Cardiac fibroblast (primary cell): ENCODE measurements around the gene SLC35E4.

Experiments used
- DNase-seq, 2 donors: peaks; one replicate each; pipeline versions ENCODE4 v3.0.0 to v3.0.0-alpha.2; 2010; ENCODE audit warnings: low read depth in 2 of 2
- H3K4me3 ChIP-seq, 2 donors: replicated peaks in 1 of 2; 1 replicate in 1 of 2; 2 replicates in 1 of 2; pipeline ENCODE4 v1.5.1; 2011; ENCODE audit warnings: low read depth in 2 of 2, low read length in 2 of 2, mild to moderate bottlenecking in 2 of 2, moderate library complexity in 1 of 2
- TF ChIP-seq, protein P1 (sequence below): IDR thresholded peaks from one replicate; pipeline ENCODE4 v1.5.1; 2011; ENCODE audit warnings: low read depth, mild to moderate bottlenecking, low read length, inconsistent platforms

SLC35E4 gene

DNA sequence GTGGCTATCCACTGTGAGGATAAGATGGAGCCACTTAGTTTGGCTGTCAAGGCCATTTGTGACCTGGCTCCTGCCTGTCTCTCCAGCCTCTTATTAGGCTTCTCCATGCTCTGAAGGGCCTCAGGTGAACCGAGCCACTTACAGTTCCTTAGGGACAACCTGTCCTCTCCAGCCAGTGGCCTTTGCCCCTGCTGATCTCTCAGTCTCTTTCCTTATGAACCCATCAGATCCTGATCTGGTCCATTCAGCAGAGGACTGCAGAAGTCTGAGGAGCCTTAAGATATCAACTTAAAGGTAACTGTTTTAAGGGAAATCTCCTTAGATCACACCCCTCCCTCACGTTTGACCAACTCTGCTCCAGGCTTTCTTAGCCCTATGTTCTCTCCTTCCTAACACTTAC, 29.7 kb downstream of the SLC35E4 start:
- no peak for DNase-seq
- no peak overlapping the region for H3K4me3 ChIP-seq
- TF ChIP-seq, protein P1, sequence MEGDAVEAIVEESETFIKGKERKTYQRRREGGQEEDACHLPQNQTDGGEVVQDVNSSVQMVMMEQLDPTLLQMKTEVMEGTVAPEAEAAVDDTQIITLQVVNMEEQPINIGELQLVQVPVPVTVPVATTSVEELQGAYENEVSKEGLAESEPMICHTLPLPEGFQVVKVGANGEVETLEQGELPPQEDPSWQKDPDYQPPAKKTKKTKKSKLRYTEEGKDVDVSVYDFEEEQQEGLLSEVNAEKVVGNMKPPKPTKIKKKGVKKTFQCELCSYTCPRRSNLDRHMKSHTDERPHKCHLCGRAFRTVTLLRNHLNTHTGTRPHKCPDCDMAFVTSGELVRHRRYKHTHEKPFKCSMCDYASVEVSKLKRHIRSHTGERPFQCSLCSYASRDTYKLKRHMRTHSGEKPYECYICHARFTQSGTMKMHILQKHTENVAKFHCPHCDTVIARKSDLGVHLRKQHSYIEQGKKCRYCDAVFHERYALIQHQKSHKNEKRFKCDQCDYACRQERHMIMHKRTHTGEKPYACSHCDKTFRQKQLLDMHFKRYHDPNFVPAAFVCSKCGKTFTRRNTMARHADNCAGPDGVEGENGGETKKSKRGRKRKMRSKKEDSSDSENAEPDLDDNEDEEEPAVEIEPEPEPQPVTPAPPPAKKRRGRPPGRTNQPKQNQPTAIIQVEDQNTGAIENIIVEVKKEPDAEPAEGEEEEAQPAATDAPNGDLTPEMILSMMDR = no peak

DNA sequence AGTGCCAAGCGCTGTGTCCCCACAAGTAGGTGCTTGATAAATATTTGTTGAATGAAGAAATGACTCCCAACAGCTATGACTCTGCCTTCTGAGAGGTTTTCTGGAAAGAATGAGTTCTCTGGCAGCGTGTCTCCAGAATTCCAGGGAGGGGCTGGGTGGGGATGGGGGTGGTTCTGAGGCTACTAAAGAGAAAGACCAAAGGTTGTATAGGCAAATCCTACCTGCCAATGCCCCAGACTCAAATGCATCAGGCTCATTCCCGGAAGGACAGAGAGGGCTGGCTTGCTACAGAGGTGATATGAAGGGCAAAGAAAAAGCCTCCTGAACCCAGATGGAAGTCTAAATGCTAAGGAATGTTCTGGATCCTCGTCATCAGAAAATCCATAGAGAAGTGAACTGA, 30.2 kb downstream of the SLC35E4 start:
- TF ChIP-seq, protein P1 = no peak
- H3K4me3 ChIP-seq = no peak overlapping the region
- DNase-seq = no peak

DNA sequence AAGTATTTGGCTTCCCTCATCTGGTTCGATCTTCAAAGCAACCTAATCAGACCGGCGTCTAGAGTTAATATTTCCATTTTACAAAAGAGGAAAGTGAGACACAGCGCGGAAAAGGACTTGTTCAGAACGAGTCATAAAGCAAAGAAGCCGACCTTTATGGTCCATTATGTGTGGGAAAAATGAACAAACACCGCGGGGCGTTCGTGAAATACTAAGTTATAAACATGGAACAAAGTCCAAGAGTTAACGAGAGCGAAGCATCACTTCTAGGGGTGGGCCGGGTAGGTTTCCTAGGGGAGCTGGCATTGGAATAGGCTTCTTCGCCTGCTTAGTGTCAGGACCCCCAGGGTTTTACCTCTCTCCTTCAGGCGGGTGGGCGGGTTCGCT, 31.5 kb downstream of the SLC35E4 start:
- peak in 1 of 2 donors; percentile 18 for DNase-seq
- TF ChIP-seq, protein P1 = no peak
- peak overlapping the region; percentile 88 to 90 for H3K4me3 ChIP-seq

DNA sequence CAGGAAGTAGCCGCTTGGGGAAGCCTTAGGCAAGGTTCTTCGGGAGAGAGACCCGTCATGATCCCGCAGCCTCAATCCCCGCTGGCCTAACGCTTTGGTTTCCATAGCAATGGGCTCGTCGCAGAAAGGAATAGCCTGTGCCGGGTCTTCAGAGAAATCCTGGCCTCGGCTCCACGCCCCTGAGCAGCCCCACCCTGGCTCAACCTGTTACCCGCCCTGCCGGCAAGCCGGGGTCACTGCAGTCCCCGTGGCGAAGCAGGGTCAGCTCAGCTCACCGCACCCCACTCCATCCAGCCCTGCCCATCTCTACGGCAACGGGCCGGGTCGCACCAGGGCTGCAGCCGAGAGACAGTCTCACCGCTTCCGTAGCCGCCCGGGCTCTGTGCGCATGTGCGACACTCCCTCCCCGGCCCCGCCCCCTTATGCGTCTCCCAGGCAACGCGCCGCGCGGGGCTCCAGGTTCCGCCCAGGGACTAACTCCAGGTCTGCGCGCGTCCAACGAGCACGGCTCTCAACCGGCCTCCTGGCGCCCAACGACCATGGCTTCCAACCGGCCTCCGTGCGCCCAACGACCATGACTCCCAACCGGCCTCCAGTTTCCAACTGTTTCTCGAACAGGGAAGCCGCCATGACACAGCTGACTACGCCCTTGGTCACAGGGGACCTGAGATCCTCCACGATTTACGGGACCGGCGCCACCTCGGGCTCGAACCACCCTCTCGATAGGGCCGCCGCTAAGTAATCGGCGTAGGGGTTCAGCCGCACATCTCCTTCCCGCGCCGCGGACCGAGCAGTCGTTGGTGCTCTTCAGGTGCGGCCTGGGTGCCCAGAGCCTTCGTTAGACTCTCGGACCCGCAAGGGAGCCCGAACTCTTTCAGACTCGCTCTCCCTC, 32.2 kb downstream of the SLC35E4 start, which contains the start of gene DUSP18:
Gene DUSP18, minus strand, starts transcription at position 382 of the 892 bp plus-strand sequence. CDS start 3,872 bp downstream, outside the sequence.
- TF ChIP-seq, protein P1 = peak; percentile 37
- peak; percentile 90 to 91 for DNase-seq
- peak within 1 kb of the TSS; percentile 88 to 90 for H3K4me3 ChIP-seq

DNA sequence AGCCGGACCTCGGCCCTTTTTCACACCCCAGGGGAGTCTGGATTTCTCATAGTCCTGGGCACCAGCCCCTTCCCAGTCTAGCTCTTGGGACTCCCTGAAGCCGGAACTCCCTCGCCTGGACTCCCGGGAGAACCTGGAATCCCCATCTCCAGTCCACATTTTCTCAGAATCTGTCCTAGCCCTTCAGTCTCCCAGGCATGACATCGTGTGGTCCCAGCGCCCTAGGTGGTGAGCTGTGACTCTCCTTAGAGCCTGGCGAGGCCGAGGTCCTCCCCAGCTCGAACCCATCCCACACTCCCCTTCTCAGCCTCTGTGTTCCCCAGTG, 32.8 kb downstream of the SLC35E4 start:
- TF ChIP-seq, protein P1 = no peak
- no peak for DNase-seq
- H3K4me3 ChIP-seq = peak overlapping the region; percentile 88 to 90

DNA sequence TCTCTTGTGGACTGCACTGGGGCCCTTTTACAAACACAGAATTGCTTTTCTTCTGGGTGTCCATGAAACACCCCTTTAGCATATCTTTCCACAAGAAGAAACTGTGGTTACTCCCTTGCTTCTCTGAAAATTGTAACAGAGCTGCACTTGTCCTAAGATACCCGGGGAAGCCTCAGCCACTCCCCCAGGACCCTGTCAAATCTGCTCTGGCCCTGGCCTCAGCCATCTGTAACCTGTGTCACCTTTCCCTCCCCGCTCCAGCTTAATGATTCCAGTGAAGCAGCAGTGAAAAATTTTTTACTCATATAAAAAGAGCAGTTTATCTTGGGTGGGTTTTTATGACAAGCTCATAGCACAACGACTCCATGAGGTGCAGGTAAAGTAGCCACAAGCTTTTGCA, 35.5 kb downstream of the SLC35E4 start:
- DNase-seq = no peak
- no peak overlapping the region for H3K4me3 ChIP-seq
- TF ChIP-seq, protein P1 = no peak
